GM19035 (cell line): ENCODE data around the gene PLK3.
"Not testable (repeated sequence)": the region's sequence is repeated elsewhere in the genome, so short reads cannot be mapped to it uniquely, and the experiment has no call there.

Experiments used
- ATAC-seq: cut with Tn5 transposase; IDR thresholded peaks from one replicate; pipeline ENCODE4 v1.9.1; 2021; ENCODE audit not compliant: unreplicated experiment

PLK3 gene

GRCh38 chr1:44799770-44800584 lies at the start of gene PLK3:
PLK3 (plus strand) TSS chr1:44800377; CDS start chr1:44800464, 87 bp downstream.
- ATAC-seq = peak; percentile 80

DNA sequence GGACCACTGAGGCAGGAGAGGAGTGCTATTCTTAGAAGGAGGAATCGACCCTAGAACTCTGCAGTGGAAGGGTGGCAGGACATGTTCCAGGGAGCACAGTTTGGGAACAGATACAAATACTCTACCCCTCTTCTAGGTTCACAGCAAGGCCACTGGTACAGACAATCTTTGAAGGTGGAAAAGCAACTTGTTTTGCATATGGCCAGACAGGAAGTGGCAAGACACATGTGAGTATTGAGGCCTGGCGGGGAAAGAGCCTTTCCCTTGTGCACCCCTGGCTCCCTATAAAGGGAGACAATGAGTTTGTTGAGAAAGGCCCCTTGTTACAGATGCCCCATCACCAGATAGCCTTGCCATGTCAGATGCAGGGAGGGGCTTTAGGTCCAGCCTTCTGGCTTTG lies 42.8 kb upstream of the PLK3 start:
- peak; percentile 63 for ATAC-seq

DNA sequence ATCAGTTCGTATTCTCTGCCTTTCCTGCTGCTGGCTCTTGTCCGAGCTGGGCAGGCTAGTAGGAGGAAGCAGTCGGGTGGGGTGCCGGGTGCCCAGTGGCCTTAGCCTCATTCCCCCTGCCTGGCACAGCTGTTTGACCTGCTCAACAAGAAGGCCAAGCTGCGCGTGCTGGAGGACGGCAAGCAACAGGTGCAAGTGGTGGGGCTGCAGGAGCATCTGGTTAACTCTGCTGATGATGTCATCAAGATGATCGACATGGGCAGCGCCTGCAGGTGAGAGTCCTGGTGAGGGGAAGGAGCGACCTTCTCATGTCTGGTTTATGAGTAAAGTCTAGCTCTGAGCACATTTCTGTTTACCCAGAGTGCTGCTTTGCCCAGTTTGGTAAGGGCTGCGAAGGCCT lies 41.1 kb upstream of the PLK3 start:
- no peak for ATAC-seq

DNA sequence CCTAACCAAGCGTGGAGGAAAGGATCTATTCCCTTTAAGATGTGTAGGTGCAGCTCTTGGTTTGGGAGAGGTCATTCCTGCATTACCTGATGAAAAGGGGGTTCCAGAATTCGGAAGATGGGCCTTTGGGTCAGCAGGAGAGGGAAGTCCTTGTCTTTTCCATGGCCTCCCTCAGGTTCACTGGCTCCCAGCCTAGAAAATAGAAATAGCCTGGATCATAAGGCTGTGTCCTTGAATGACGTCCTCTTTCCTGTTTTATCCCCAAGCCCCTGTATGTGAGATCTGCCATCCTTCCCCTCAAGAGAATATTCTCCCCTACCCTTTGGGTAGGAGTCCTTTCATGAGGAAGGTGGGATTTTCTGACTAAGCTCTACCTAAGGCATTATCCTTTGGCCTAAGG lies 39.3 kb upstream of the PLK3 start:
- ATAC-seq = no peak

DNA sequence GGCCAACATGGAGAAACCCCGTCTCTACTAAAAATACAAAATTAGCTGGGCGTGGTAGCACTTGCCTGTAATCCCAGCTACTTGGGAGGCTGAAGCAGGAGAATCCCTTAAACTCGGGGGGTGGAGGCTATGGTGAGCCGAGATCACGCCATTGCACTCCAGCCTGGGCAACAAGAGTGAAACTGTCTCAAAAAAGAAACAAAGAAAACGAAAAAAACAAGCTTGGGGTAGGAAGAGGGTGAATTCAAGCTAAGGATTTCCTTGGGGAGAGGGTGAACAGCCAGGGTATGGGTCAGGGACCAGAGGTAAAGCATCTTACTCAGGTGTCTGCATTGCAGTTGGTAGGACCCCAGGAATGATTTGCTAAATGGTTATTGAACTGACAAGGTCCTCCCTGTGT lies 33.8 kb upstream of the PLK3 start:
- not testable (repeated sequence) for ATAC-seq

DNA sequence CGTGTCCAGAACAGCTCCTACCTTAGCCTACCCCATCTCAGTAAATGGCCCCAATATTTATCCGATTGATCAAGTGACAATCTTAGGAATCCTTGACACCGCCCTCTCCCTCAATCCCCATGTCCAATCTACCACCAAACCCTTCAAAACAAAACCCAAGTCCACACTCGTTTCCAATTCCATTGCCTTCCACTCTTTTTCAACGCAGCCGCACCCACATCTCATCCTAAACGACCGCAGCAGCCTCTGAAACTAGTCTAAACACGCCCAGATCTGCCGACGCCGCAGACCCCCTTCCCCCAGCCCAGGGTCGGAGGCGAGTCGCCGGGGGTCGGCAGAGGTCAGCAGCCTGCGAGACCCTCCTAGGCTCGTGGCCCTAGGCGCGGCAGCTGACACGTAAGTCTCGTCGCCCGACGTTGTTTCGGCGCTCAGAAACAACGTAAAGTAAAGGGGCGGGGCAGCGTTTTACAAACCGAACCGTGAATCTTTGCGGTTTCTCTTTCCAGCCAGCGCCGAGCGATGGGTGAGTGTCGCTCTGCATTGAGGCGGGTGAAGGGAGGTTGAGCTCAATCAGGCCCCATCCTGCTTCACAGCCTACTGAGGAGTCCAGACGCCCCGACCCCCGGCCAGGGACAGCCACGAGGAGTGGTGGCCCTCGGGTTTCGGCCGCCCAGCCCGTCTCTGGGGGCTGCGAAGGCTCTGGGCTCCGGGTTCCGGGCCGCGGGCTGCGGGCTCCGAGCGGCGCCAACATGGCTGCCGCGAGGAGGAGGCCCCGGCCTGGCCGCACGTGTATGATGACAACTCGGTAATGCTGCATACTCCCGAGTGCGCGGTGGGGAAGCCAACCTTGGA lies 24.9 kb upstream of the PLK3 start, which contains the start of gene RPS8:
TSS of gene RPS8 (plus strand) at position 463 of the 852 bp plus-strand sequence. CDS start at position 520, 57 bp downstream.
- ATAC-seq = peak; percentile 77

- peak; percentile 15 for ATAC-seq
Observed at GRCh38 chr1:44775930-44776729, 24.0 kb upstream of the PLK3 start.

DNA sequence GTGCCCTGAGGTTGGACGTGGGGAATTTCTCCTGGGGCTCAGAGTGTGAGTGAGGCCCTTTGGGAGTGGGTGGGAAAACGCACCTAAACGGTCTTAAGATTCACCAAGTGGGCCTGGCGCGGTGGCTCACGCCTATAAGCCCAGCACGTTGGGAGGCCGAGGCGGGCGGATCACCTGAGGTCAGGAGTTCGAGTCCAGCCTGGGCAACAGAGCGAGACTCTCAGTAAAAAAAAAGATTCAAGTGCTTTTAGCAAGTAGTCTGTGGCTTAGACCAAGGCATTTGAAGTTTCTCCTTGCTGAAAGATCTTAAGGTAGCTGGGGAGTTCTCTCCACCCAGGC lies 23.5 kb upstream of the PLK3 start:
- ATAC-seq = no peak

DNA sequence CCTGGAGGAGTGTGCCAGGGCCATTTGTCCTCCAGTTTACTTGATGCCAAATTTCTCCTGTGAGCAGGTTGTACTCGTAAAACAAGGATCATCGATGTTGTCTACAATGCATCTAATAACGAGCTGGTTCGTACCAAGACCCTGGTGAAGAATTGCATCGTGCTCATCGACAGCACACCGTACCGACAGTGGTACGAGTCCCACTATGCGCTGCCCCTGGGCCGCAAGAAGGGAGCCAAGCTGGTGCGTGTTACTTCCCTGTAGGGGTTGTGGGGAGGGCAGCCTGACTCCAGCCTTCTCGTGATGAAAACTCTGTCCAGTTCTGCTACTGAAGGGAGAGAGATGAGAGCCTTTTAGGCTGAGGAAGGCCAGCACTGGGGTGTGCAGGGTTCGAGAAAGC lies 22.6 kb upstream of the PLK3 start:
- no peak for ATAC-seq

DNA sequence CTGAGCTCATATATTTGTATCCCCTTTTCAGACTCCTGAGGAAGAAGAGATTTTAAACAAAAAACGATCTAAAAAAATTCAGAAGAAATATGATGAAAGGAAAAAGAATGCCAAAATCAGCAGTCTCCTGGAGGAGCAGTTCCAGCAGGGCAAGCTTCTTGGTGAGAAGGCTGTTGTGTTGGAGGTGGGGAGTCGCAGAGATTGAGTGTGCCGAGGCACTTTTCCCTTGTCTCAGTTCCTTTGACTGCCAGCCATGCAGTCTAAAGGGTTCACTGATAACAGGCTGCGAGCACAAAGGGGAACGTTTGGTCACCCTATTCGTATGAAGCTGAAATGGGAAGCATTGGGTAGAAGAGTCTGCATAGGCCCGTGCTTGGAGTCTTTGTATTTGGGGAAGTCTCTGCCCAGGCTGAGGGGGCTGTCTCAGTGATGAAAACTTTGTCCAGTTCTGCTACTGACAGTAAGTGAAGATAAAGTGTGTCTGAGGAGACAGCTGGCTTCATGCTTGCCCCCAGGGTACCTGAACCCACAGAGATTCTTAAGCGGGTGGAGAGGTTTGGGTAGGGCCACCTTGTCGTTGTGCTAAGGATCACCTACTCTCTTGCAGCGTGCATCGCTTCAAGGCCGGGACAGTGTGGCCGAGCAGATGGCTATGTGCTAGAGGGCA lies 22.1 kb upstream of the PLK3 start:
- no peak for ATAC-seq

DNA sequence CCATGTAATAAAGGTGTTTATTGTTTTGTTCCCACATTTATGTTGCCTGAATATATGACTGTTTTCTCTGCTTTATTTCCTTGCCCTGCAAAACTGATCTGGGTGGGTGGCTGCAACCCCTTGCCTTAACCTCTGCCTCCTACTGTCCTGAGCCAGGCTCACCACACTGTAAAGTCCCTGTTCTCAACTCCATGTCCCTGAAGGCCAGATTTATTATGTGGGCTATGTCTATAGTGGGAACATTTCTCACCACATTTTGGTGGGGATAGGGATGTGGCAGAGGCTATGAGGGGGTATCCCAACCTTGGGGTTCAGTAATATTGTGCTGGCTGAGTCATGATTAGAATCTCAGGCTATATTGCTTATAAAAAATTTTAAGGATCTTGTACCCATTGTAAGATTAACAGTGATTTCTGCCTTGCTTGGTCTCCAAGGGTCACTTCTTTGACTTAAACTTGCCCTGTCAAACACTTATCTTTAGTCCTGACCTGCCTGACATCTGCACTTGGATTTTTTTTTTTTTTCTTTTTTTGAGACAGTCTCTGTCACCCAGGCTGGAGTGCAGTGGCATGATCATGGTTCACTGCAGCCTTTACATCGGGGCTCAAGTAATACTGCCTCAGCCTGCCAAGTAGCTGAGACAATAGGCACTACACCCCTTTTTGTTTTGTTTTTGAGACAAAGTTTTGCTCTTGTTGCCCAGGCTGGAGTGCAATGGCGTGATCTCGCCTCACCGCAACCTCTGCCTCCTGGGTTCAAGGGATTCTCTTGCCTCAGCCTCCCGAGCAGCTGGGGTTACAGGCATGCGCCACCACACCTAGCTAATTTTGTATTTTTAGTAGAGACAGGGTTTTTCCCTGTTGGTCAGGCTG lies 21.2 kb upstream of the PLK3 start:
- no peak for ATAC-seq

- ATAC-seq = no peak
Observed at GRCh38 chr1:44780583-44781121, 19.5 kb upstream of the PLK3 start.

- ATAC-seq = no peak
Observed at GRCh38 chr1:44783697-44784093, 16.5 kb upstream of the PLK3 start.

DNA sequence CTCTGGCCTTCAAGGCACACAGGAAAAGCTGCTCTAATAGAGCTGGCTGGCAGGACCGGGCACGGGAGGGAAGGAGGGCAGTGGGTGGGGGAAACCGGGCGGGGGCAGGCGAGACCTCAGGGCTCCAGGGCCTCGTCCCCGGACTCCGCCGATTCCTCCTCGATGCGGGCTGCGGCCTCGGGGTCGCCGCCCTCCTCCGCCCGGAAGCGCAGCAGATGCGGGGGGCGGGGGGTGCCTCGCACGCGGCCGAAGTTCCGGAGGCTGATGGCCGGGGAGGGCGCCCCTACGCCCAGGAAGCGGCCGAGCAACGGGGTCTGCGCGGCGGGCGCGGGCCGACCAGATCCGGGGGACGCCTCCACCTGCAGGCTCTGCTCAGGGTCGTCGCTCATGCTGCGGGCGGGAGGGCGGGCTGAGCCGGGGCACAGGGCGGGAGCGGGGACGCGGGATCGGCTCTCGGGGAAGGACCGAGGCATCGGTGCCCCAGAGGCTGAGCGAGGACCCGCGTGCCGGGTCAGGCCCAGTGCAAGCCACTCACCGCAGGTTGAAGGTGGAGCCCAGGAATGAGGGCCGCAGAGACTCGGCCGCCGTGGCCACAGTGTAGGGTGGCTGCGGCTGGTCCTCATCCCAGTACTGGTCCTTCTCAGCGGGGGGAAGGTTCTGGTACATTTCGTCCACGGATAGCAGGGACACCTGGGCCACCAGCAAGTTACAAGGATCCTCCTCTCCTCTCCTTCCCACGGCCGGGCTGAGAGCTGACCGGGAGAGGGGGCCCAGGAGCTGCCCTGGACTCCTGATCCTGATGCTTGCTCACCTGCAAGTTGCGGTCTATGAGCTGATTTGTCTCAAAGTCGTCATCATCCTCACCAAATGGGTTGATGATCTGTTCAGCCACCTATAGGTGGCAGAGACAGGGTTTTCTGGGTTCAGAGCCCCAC lies 15.8 kb upstream of the PLK3 start:
- ATAC-seq = no peak

DNA sequence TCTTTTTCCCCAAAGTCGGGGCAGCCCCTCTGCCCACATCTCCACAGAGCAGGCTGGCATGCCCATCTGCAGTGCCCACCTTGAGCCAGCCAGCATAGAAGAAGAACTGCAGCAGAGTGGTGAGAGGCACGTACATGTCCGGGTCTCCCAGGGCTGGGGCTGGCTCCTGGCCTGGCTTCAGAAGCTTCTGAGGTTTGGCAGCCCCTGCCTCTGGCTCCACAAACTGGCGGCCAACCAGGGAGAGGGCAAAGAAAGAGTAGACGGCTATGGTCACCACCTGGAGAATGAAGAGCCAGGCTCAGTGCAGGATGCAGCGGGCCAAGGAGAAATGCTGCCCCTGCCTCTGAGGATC lies 15.2 kb upstream of the PLK3 start:
- ATAC-seq = no peak

- ATAC-seq = no peak
Observed at GRCh38 chr1:44785501-44786137, 14.6 kb upstream of the PLK3 start.

- ATAC-seq = no peak
Observed at GRCh38 chr1:44786138-44786840, 13.9 kb upstream of the PLK3 start.
